ENCODE measurements around the gene PRSS2. TPM values are rescaled to one million over a fixed set of nuclear protein-coding genes. Genes with fewer than 3 reads are reported as not detected.

Gene PRSS2
- total RNA-seq, 1 donor from 2014 or later: not detected

DNA sequence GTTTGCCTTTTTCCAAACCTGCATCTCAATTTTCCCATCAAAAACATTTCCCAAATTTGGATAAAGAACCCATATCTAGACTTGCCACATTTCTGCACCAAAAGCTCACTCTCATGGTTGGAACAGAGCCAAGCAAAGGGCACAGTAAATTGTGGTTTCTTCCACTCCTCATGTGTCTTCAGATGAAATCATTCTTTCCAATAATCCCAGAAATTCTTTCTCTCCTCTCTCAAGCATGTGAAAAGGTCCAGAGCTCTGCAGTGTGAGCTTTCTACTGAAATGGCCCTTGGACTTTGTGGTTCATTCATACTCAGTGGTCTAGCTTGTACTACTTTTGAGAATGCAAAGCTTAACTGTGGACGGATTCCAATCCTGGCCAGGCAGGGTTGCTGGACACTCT, 19.8 kb downstream of the PRSS2 start:
- Mint-ChIP-seq H3K27me3 (ENCODE audit: low read depth) (peaks cover 60% of the 10 kb centered on the region), H3K4me1 (no peaks in the 10 kb centered on the region), H3K36me3 (ENCODE audit: low read depth) (no peaks in the 10 kb centered on the region), H3K9me3 (no peaks in the 10 kb centered on the region), H3K4me3 (no peak overlapping the region), H3K27ac (ENCODE audit: unreplicated experiment) (no peak overlapping the region)
- no peak for DNase-seq (ENCODE audit: low read depth, low spot score)
- TF ChIP-seq CTCF (conservative IDR thresholded peaks at IDR 0.05): no peak

DNA sequence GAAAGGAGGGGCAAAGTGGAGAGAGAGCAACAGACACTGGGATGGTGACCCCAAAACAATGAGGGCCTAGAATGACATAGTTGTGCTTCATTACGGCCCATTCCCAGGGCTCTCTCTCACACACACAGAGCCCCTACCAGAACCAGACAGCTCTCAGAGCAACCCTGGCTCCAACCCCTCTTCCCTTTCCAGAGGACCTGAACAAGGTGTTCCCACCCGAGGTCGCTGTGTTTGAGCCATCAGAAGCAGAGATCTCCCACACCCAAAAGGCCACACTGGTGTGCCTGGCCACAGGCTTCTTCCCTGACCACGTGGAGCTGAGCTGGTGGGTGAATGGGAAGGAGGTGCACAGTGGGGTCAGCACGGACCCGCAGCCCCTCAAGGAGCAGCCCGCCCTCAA, 20.7 kb downstream of the PRSS2 start:
- Mint-ChIP-seq H3K27ac (ENCODE audit: unreplicated experiment) (no peak overlapping the region), H3K27me3 (ENCODE audit: low read depth) (peaks cover 69% of the 10 kb centered on the region), H3K4me3 (no peak overlapping the region), H3K36me3 (ENCODE audit: low read depth) (no peaks in the 10 kb centered on the region), H3K9me3 (no peaks in the 10 kb centered on the region), H3K4me1 (no peaks in the 10 kb centered on the region)
- TF ChIP-seq CTCF (conservative IDR thresholded peaks at IDR 0.05): no peak
- DNase-seq (ENCODE audit: low read depth, low spot score): no peak

DNA sequence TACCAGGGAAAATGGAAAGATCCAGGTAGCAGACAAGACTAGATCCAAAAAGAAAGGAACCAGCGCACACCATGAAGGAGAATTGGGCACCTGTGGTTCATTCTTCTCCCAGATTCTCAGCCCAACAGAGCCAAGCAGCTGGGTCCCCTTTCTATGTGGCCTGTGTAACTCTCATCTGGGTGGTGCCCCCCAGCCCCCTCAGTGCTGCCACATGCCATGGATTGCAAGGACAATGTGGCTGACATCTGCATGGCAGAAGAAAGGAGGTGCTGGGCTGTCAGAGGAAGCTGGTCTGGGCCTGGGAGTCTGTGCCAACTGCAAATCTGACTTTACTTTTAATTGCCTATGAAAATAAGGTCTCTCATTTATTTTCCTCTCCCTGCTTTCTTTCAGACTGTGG, 21.4 kb downstream of the PRSS2 start:
- Mint-ChIP-seq H3K27me3 (ENCODE audit: low read depth) (peaks cover 75% of the 10 kb centered on the region), H3K36me3 (ENCODE audit: low read depth) (no peaks in the 10 kb centered on the region), H3K4me3 (no peak overlapping the region), H3K4me1 (no peaks in the 10 kb centered on the region), H3K9me3 (no peaks in the 10 kb centered on the region), H3K27ac (ENCODE audit: unreplicated experiment) (no peak overlapping the region)
- no peak for TF ChIP-seq CTCF (conservative IDR thresholded peaks at IDR 0.05)
- DNase-seq (ENCODE audit: low read depth, low spot score): no peak

DNA sequence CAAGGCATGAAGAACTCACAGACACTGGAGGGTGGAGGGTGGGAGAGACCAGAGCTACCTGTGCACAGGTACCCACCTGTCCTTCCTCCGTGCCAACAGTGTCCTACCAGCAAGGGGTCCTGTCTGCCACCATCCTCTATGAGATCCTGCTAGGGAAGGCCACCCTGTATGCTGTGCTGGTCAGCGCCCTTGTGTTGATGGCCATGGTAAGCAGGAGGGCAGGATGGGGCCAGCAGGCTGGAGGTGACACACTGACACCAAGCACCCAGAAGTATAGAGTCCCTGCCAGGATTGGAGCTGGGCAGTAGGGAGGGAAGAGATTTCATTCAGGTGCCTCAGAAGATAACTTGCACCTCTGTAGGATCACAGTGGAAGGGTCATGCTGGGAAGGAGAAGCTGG, 21.8 kb downstream of the PRSS2 start:
- no peak for DNase-seq (ENCODE audit: low read depth, low spot score)
- H3K36me3 Mint-ChIP-seq (ENCODE audit: low read depth): no peaks in the 10 kb centered on the region
- no peak overlapping the region for H3K4me3 Mint-ChIP-seq
- no peak for TF ChIP-seq CTCF (conservative IDR thresholded peaks at IDR 0.05)
- H3K27ac Mint-ChIP-seq (ENCODE audit: unreplicated experiment): no peak overlapping the region
- H3K4me1 Mint-ChIP-seq: peaks cover 2% of the 10 kb centered on the region
- H3K27me3 Mint-ChIP-seq (ENCODE audit: low read depth): peaks cover 80% of the 10 kb centered on the region
- no peaks in the 10 kb centered on the region for H3K9me3 Mint-ChIP-seq

DNA sequence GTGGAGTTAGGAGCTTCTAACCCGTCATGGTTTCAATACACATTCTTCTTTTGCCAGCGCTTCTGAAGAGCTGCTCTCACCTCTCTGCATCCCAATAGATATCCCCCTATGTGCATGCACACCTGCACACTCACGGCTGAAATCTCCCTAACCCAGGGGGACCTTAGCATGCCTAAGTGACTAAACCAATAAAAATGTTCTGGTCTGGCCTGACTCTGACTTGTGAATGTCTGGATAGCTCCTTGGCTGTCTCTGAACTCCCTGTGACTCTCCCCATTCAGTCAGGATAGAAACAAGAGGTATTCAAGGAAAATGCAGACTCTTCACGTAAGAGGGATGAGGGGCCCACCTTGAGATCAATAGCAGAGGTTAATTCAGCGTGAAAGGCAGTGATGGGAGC, 22.4 kb downstream of the PRSS2 start:
- no peaks in the 10 kb centered on the region for H3K9me3 Mint-ChIP-seq
- no peak for DNase-seq (ENCODE audit: low read depth, low spot score)
- no peaks in the 10 kb centered on the region for H3K36me3 Mint-ChIP-seq (ENCODE audit: low read depth)
- H3K4me3 Mint-ChIP-seq: no peak overlapping the region
- TF ChIP-seq CTCF (conservative IDR thresholded peaks at IDR 0.05): no peak
- H3K4me1 Mint-ChIP-seq: peaks cover 8% of the 10 kb centered on the region
- peaks cover 82% of the 10 kb centered on the region for H3K27me3 Mint-ChIP-seq (ENCODE audit: low read depth)
- no peak overlapping the region for H3K27ac Mint-ChIP-seq (ENCODE audit: unreplicated experiment)

- no peak for DNase-seq (ENCODE audit: low read depth, low spot score)
- Mint-ChIP-seq H3K4me3 (no peak overlapping the region), H3K27me3 (ENCODE audit: low read depth) (peaks cover 89% of the 10 kb centered on the region), H3K36me3 (ENCODE audit: low read depth) (no peaks in the 10 kb centered on the region), H3K4me1 (peaks cover 8% of the 10 kb centered on the region), H3K9me3 (no peaks in the 10 kb centered on the region), H3K27ac (ENCODE audit: unreplicated experiment) (no peak overlapping the region)
- no peak for TF ChIP-seq CTCF (conservative IDR thresholded peaks at IDR 0.05)
Measured at GRCh38 chr7:142795339-142795863, 24.6 kb downstream of the PRSS2 start.

Measured in neural crest cell (in vitro differentiated cells).